Brain microvascular endothelial cell (primary cell): ENCODE results near the gene SMAD3.

Source experiments
- DNase-seq: peaks from one replicate; pipeline ENCODE4 v3.0.0-alpha.2; 2020
- H3K27ac ChIP-seq: fragments of 250-450 bp; sonication (Bioruptor Pico); 2 replicates; pipeline ENCODE4 v1.5.1; 2020; ENCODE audit warnings: mild to moderate bottlenecking, moderate library complexity
- H3K27me3 ChIP-seq: fragments of 250-450 bp; sonication (Bioruptor Pico); replicated peaks from 2 replicates; pipeline ENCODE4 v1.5.1; 2020; ENCODE audit warnings: mild to moderate bottlenecking
- H3K36me3 ChIP-seq: fragments of 250-450 bp; sonication (Bioruptor Pico); replicated peaks from 2 replicates; pipeline ENCODE4 v1.5.1; 2020; ENCODE audit warnings: mild to moderate bottlenecking
- H3K4me3 ChIP-seq: 2 replicates; pipeline ENCODE4 v1.5.1; 2011; ENCODE audit warnings: low read depth, mild to moderate bottlenecking, control low read depth, low read length, moderate library complexity
- in situ Hi-C: cut with HindIII; loops from 2 replicates; pipeline ENCODE4 v1.10.0; 2017; ENCODE audit warnings: low sequenced_read_pairs, low pct_ligation_motif_present
- TF ChIP-seq, protein P1 (sequence below): IDR thresholded peaks from 2 replicates; pipeline ENCODE4 v1.5.1; 2011; ENCODE audit warnings: low read depth, mild to moderate bottlenecking, moderate library complexity, low read length, control low read depth, inconsistent platforms; ENCODE audit errors: missing control alignments

SMAD3 gene

DNA sequence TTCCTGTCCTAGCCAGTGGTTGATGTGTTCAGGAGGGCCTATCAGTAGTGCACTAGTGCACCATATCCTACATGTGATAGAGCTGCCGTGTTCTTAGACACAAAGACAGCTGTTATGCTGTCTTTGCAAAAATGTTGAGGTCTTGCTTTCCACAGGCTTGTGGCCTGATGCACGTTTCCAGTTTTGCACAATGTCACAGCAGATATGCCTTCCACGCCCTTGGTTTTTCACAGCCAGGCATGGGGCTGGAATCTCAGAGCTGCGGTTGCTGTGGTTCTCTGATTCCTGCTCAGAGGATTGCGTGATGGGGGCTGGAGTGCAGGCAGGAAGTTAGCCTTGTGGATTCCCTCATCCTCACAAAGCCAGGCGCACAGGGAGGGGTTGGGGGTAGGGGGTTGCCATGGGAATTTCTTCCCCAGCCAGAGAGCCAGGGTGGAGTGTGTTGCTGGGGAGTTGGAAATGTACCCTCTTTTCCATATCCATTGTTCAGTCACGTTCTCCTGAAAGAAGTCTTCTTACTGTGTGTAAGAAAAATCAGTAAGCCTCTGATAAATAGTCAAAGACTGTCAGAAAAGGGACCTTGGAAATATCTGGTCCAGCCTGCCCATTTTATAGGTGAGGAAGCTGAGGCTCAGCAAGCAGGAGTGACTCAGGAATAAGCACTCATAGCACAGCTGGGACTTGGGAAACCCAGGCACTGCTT, 79.4 kb downstream of the SMAD3 start:
- peaks cover 15% of the 10 kb centered on the region for H3K36me3 ChIP-seq
- H3K27me3 ChIP-seq, result no peaks in the 10 kb centered on the region
- in situ Hi-C loops, result no loop called here
- no peak overlapping the region for H3K4me3 ChIP-seq
- peak; percentile 98 for DNase-seq
- peak overlapping the region; percentile 100 for H3K27ac ChIP-seq
- TF ChIP-seq, protein P1, sequence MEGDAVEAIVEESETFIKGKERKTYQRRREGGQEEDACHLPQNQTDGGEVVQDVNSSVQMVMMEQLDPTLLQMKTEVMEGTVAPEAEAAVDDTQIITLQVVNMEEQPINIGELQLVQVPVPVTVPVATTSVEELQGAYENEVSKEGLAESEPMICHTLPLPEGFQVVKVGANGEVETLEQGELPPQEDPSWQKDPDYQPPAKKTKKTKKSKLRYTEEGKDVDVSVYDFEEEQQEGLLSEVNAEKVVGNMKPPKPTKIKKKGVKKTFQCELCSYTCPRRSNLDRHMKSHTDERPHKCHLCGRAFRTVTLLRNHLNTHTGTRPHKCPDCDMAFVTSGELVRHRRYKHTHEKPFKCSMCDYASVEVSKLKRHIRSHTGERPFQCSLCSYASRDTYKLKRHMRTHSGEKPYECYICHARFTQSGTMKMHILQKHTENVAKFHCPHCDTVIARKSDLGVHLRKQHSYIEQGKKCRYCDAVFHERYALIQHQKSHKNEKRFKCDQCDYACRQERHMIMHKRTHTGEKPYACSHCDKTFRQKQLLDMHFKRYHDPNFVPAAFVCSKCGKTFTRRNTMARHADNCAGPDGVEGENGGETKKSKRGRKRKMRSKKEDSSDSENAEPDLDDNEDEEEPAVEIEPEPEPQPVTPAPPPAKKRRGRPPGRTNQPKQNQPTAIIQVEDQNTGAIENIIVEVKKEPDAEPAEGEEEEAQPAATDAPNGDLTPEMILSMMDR, result no peak

DNA sequence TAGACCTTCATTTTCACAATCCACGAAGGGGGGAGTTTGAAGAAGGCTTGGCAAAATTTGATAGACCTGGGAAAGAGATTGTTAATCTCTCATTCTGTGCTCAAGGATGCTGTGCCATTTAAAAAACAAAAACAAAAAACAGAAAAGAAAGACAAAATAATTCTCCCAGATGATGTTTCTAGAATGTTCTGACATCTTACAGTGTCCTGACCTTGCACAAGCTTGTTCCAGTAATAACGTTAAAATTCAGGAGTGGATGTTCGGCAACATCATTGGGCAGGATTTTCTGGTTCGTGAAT, 79.9 kb downstream of the SMAD3 start:
- in situ Hi-C loops, result no loop called here
- DNase-seq, result no peak
- Histone ChIP-seq H3K36me3 (peaks cover 15% of the 10 kb centered on the region), H3K27me3 (no peaks in the 10 kb centered on the region), H3K4me3 (no peak overlapping the region), H3K27ac (peak overlapping the region; percentile 100)
- TF ChIP-seq, protein P1, result no peak

DNA sequence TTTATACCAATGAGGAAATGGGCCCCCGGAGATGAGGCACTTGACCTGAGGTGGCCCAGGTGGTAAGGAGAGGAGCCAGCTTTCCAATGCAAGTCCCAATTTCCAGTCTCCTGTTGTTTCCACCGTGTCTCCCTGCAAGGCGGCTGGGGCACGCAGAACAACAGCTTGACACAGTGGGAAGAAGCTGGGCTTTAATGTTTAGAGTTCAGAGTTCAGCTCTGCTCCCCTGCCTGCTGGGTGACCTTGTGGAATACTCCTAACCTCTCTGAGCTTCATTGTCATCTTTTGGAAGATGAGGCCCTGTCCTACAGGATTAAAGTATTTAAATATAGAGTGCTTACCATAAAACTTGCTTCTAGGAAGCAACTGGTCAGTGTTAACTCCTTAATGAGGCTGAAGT, 80.3 kb downstream of the SMAD3 start:
- Histone ChIP-seq H3K36me3 (peaks cover 15% of the 10 kb centered on the region), H3K27ac (peak overlapping the region; percentile 100), H3K27me3 (no peaks in the 10 kb centered on the region), H3K4me3 (no peak overlapping the region)
- TF ChIP-seq, protein P1, result no peak
- DNase-seq, result no peak
- in situ Hi-C loops, result no loop called here

DNA sequence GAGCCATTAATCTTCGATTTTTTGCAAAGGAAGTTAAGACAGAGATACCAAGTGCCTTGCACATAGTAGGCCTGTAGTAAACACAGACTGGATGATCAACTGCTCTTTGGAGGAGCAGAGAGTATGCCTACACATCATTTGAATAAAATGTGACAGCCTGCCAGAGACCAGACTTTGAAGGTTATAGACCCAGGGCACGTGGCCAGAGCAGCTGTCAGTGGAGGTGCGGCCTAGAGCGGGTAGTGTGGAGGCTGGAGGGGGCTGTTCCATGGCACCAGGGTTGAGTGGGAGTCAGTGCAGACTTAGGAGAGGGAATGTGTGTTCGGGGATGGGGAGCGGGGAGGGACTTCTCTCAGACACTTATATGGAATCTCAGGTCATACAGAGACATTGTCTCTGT, 80.8 kb downstream of the SMAD3 start:
- in situ Hi-C loops, result no loop called here
- TF ChIP-seq, protein P1, result no peak
- peak; percentile 83 for DNase-seq

DNA sequence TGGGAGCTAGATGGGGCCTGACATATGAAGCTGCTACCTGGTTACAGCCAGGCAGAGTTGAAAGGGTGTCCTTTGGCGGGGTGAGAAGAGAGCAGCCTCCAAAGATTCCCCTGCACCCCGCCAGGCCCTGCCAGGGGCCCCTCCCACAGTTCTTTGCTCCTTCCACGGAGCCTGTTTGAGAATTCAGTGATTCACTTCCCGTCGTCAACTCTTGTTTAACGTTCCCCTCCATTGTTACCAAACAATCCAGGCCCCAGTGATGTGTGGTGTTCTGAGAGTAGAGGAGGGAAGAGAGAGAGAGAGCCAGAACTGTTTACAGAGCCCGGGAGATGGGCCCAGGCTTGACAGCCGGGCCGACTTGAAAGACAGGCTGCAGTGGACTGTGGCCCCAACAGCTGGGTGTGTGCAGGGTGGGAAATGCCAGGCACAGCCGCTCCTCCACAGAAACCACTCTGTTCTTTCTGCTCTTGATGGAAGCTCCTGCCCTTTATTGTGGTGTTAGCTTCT, 81.5 kb downstream of the SMAD3 start:
- H3K36me3 ChIP-seq, result peaks cover 15% of the 10 kb centered on the region
- no peak overlapping the region for H3K4me3 ChIP-seq
- H3K27ac ChIP-seq, result peak overlapping the region; percentile 100
- peak; percentile 88 for DNase-seq
- in situ Hi-C loops, result no loop called here
- TF ChIP-seq, protein P1, result no peak
- H3K27me3 ChIP-seq, result no peaks in the 10 kb centered on the region

More for the DNA sequence above, 80.8 kb downstream of the SMAD3 start:
- Histone ChIP-seq H3K27me3 (no peaks in the 10 kb centered on the region), H3K4me3 (no peak overlapping the region), H3K36me3 (peaks cover 15% of the 10 kb centered on the region), H3K27ac (peak overlapping the region; percentile 100)

DNA sequence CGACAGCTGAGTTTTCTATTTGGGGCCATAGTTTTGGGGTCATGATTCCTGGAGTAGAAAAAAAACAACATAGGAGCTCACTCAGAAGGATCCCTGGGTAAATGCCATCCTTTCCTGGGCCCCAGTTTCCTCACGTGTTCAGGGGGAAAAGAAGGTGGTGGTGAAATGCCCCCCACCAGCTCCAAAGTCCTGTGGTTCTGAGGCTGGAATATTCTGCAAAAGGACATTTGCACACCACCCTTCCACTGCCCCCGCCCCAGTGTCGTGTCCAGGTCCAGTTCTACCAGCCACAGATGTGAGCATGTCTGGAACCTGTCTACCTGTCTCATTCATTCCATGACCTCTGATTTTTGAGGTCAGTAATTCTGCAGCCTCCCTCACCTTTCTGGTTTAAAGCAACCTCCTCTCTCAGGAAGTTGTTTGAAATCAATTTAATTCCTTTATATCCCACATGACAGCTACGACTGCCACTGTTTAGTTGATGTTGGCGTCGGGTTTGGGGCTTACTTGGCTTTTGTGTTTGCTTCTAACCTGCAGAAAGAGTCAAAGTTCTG, 82.1 kb downstream of the SMAD3 start:
- H3K4me3 ChIP-seq, result no peak overlapping the region
- H3K27me3 ChIP-seq, result no peaks in the 10 kb centered on the region
- H3K27ac ChIP-seq, result peak overlapping the region; percentile 100
- in situ Hi-C loops, result no loop called here
- TF ChIP-seq, protein P1, result no peak
- peaks cover 19% of the 10 kb centered on the region for H3K36me3 ChIP-seq
- no peak for DNase-seq
